Astrocyte (in vitro differentiated cells and primary cell): ENCODE results near the gene SP4.

Experiments
- CTCF ChIP-seq: IDR thresholded peaks from 2 replicates; pipeline ENCODE4 v1.5.1; 2011; ENCODE audit warnings: low read depth, mild to moderate bottlenecking, inconsistent platforms, low read length, moderate library complexity; ENCODE audit not compliant: insufficient read depth
- EZH2 ChIP-seq: IDR thresholded peaks from 2 replicates; pipeline ENCODE4 v1.6.1; 2012; ENCODE audit warnings: mild to moderate bottlenecking, low read length, inconsistent platforms; ENCODE audit not compliant: insufficient read depth

- TF ChIP-seq CTCF (no peak), EZH2 (no peak)
Observed at GRCh38 chr7:21429786-21430574, 2.1 kb downstream of the SP4 start.
